ENCODE measurements around the gene IFT122. TPM values are rescaled to one million over a fixed set of nuclear protein-coding genes. Genes with fewer than 3 reads are reported as not detected.

Gene IFT122
- total RNA-seq, 2 experiments from 2014 or later = 22.7 to 26.7 TPM

GRCh38 chr3:129556358-129556695 lies 116.3 kb downstream of the IFT122 start:
- peaks cover 16% of the 10 kb centered on the region for H3K4me1 Mint-ChIP-seq (ENCODE audit: low read depth)
- Histone ChIP-seq H3K36me3 (ENCODE audit: insufficient read depth, low read length) (no peaks in the 10 kb centered on the region), H3K9me3 (ENCODE audit: control insufficient read depth in 1 of 2, insufficient read depth in 1 of 2, low read length in 2 of 2) (no peaks in the 10 kb centered on the region), H3K4me3 (ENCODE audit: low read length) (no peak overlapping the region), H3K27me3 (ENCODE audit: control insufficient read depth in 1 of 2, insufficient read depth in 2 of 2, low read length in 2 of 2) (no peaks in the 10 kb centered on the region), H3K27ac (ENCODE audit: low read depth in 1 of 2, low read length in 2 of 2) (no peak overlapping the region), H3K4me1 (ENCODE audit: insufficient read depth, low read length) (peaks cover 24% of the 10 kb centered on the region)
- no peaks in the 10 kb centered on the region for H3K9me3 Mint-ChIP-seq
- no peak overlapping the region for H3K4me3 Mint-ChIP-seq
- TF ChIP-seq, protein P1, sequence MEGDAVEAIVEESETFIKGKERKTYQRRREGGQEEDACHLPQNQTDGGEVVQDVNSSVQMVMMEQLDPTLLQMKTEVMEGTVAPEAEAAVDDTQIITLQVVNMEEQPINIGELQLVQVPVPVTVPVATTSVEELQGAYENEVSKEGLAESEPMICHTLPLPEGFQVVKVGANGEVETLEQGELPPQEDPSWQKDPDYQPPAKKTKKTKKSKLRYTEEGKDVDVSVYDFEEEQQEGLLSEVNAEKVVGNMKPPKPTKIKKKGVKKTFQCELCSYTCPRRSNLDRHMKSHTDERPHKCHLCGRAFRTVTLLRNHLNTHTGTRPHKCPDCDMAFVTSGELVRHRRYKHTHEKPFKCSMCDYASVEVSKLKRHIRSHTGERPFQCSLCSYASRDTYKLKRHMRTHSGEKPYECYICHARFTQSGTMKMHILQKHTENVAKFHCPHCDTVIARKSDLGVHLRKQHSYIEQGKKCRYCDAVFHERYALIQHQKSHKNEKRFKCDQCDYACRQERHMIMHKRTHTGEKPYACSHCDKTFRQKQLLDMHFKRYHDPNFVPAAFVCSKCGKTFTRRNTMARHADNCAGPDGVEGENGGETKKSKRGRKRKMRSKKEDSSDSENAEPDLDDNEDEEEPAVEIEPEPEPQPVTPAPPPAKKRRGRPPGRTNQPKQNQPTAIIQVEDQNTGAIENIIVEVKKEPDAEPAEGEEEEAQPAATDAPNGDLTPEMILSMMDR (IDR thresholded peaks at IDR 0.05) = no peak
- ChIA-PET POLR2A (no interaction called here), CTCF (no interaction called here)
- DNase-seq = no peak
- intact Hi-C loops (cut with DNase I, micrococcal nuclease) = no loop called here
- H3K27ac Mint-ChIP-seq = no peak overlapping the region
- ATAC-seq (ENCODE audit: poor library complexity) = no peak
- H3K27me3 Mint-ChIP-seq = no peaks in the 10 kb centered on the region
- no peaks in the 10 kb centered on the region for H3K36me3 Mint-ChIP-seq (ENCODE audit: low read depth)

- Histone ChIP-seq H3K4me3 (ENCODE audit: low read length) (no peak overlapping the region), H3K36me3 (ENCODE audit: insufficient read depth, low read length) (no peaks in the 10 kb centered on the region), H3K27me3 (ENCODE audit: control insufficient read depth in 1 of 2, insufficient read depth in 2 of 2, low read length in 2 of 2) (no peaks in the 10 kb centered on the region), H3K9me3 (ENCODE audit: control insufficient read depth in 1 of 2, insufficient read depth in 1 of 2, low read length in 2 of 2) (no peaks in the 10 kb centered on the region), H3K27ac (ENCODE audit: low read depth in 1 of 2, low read length in 2 of 2) (no peak overlapping the region), H3K4me1 (ENCODE audit: insufficient read depth, low read length) (peaks cover 24% of the 10 kb centered on the region)
- Mint-ChIP-seq H3K27me3 (no peaks in the 10 kb centered on the region), H3K9me3 (no peaks in the 10 kb centered on the region), H3K4me1 (ENCODE audit: low read depth) (peaks cover 16% of the 10 kb centered on the region), H3K27ac (no peak overlapping the region), H3K4me3 (no peak overlapping the region), H3K36me3 (ENCODE audit: low read depth) (no peaks in the 10 kb centered on the region)
- ChIA-PET POLR2A (no interaction called here), CTCF (no interaction called here)
- TF ChIP-seq, protein P1 (IDR thresholded peaks at IDR 0.05) = no peak
- no peak for ATAC-seq (ENCODE audit: poor library complexity)
- DNase-seq = no peak
- intact Hi-C loops (cut with DNase I, micrococcal nuclease) = no loop called here
Measured at GRCh38 chr3:129556890-129557547, 117.0 kb downstream of the IFT122 start.

DNA sequence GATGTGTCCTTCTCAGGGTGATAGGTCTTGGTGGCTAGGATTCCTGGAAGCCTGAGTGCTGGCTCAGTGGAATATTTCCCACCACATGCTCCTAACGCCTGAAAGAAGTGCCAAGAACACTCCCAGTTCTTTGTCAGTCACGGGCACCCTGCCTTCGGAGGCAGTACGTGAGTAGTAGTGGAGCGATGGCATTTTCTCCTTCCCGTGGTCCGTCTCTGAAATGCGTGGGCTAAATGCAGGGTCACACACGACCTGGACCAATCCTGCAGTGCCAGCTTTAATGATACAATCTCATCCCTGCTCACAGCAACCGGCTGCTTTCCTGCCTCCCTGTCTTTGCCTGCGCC lies 117.5 kb downstream of the IFT122 start:
- Histone ChIP-seq H3K4me1 (ENCODE audit: insufficient read depth, low read length) (peaks cover 24% of the 10 kb centered on the region), H3K27me3 (ENCODE audit: control insufficient read depth in 1 of 2, insufficient read depth in 2 of 2, low read length in 2 of 2) (no peaks in the 10 kb centered on the region), H3K36me3 (ENCODE audit: insufficient read depth, low read length) (peaks cover 2% of the 10 kb centered on the region), H3K4me3 (ENCODE audit: low read length) (no peak overlapping the region), H3K27ac (ENCODE audit: low read depth in 1 of 2, low read length in 2 of 2) (no peak overlapping the region), H3K9me3 (ENCODE audit: control insufficient read depth in 1 of 2, insufficient read depth in 1 of 2, low read length in 2 of 2) (no peaks in the 10 kb centered on the region)
- no peak for ATAC-seq (ENCODE audit: poor library complexity)
- POLR2A ChIA-PET = no interaction called here
- Mint-ChIP-seq H3K36me3 (ENCODE audit: low read depth) (no peaks in the 10 kb centered on the region), H3K27ac (no peak overlapping the region), H3K4me1 (ENCODE audit: low read depth) (peaks cover 16% of the 10 kb centered on the region), H3K9me3 (no peaks in the 10 kb centered on the region), H3K4me3 (no peak overlapping the region), H3K27me3 (no peaks in the 10 kb centered on the region)
- CTCF ChIA-PET = no interaction called here
- TF ChIP-seq, protein P1 (IDR thresholded peaks at IDR 0.05) = no peak
- no peak for DNase-seq
- intact Hi-C loops (cut with DNase I, micrococcal nuclease) = no loop called here
